Right lobe of liver (tissue), 4 donors: ENCODE results near the gene S1PR4.

Experiments
- POLR2A ChIP-seq: fragments of 450-650 bp; IDR thresholded peaks from one replicate; pipeline ENCODE4 v1.6.1; 2017; ENCODE audit warnings: antibody characterized with exemption, mild to moderate bottlenecking
- TF ChIP-seq, protein P1 (sequence below), 4 donors: fragments of 200-600 bp in 3 of 4; fragments of 450-650 bp in 1 of 4; IDR thresholded peaks; one replicate each; pipeline versions ENCODE4 v1.5.1 to v1.8.0; 2016 to 2022; ENCODE audit warnings: antibody characterized with exemption in 4 of 4, mild to moderate bottlenecking in 2 of 4
- donor health status: DM: no; HTN: no; CAD: no.
- donor health status: DM: no; HTN: no; CAD: no.
- donor health status: DM: no; HTN: yes; CAD: no.

DNA sequence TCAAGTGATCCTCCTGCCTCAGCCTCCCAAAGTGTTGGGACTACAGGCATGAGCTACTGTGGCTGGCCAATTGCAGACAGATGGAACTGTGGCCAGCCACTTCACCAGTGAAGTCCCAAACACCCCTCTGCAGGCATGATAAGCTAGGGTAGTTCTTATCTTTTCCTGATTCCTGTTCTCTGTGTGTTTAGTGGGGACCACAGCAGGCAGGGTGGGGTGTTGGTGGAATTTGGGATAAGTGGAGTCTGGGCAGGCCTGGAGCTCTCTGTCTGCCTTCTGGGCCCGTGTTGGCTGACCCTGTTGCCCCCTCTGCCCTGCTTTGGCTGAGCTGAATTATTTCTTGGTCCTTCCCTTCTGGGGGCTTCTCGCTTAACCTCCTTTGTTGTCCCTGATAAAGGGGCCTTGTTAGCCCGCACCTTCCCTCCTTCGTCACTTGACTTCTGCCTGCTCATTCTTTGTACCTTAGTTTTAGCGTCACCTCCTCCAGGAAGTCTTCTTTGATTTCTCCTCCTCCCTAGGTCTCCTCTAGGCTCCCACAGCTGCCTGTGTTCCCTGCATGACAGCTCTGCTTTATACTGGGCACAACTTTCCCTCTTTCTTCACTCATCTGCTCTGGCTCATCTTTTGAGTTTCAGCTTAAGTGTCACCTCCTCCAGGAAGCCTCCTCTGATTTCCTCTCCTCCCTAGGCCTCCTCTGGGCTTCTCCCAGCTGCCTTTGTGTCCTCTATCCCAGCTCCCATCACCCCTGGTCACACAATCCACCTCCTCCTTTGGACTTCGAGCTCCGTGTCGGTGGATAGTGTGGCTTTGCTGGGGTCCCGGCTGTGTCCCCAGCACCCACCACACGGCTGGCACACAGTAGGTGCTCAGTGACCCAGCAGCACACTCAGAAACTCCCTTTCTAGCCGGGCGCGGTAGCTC lies 5.4 kb downstream of the S1PR4 start:
- TF ChIP-seq, protein P1, sequence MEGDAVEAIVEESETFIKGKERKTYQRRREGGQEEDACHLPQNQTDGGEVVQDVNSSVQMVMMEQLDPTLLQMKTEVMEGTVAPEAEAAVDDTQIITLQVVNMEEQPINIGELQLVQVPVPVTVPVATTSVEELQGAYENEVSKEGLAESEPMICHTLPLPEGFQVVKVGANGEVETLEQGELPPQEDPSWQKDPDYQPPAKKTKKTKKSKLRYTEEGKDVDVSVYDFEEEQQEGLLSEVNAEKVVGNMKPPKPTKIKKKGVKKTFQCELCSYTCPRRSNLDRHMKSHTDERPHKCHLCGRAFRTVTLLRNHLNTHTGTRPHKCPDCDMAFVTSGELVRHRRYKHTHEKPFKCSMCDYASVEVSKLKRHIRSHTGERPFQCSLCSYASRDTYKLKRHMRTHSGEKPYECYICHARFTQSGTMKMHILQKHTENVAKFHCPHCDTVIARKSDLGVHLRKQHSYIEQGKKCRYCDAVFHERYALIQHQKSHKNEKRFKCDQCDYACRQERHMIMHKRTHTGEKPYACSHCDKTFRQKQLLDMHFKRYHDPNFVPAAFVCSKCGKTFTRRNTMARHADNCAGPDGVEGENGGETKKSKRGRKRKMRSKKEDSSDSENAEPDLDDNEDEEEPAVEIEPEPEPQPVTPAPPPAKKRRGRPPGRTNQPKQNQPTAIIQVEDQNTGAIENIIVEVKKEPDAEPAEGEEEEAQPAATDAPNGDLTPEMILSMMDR (IDR thresholded peaks at IDR 0.05), result no peak
- TF ChIP-seq POLR2A, result no peak
